Measurements from ENCODE around the gene GPS1.

Gene GPS1

GRCh38 chr17:82080789-82081464, 29.2 kb downstream of the GPS1 start:
- DNase-seq, result no peak

DNA sequence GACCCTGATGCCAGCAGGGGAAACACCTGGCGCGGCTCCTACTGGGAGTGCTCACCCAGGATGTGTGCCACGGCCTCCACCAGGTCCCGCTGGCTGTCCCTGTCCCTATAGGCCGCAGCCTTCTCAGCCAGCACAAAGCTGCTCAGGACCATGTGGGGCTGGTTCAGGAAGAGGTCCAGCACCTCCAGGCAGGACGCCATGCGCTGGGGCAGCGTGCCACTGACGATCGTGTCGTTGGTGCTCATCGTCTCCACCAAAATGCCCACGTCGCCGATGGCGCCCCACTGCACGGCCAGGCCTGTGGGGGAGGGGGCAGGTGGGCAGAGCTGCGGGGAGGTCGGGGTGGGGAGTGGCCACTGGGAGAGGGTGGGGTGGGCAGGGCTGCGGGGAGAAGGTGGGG, 29.8 kb downstream of the GPS1 start:
- no peak for DNase-seq

- no peak for DNase-seq
Measured at GRCh38 chr17:82081966-82082365, 30.3 kb downstream of the GPS1 start.

GRCh38 chr17:82082456-82082855, 30.8 kb downstream of the GPS1 start:
- DNase-seq, result no peak

DNA sequence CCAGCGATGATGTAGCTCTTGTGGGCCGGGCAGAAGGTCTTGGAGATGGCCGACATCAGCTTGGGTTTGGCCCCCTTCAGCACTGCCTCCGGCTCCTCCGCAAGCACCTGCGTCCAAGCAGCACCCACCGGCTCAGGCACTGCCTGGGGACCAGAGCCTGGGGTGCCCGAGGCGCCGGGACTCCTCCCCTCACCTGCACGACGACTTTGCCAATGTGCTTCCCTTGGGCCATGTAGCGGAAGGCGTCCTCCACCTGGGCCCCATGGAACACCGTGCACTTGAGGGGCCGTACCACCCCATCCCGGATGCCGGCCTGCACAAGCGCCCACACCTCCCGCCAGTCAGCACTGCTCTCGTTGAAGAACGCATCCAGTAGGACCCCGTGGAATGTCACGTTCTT, 31.3 kb downstream of the GPS1 start:
- DNase-seq, result no peak

DNA sequence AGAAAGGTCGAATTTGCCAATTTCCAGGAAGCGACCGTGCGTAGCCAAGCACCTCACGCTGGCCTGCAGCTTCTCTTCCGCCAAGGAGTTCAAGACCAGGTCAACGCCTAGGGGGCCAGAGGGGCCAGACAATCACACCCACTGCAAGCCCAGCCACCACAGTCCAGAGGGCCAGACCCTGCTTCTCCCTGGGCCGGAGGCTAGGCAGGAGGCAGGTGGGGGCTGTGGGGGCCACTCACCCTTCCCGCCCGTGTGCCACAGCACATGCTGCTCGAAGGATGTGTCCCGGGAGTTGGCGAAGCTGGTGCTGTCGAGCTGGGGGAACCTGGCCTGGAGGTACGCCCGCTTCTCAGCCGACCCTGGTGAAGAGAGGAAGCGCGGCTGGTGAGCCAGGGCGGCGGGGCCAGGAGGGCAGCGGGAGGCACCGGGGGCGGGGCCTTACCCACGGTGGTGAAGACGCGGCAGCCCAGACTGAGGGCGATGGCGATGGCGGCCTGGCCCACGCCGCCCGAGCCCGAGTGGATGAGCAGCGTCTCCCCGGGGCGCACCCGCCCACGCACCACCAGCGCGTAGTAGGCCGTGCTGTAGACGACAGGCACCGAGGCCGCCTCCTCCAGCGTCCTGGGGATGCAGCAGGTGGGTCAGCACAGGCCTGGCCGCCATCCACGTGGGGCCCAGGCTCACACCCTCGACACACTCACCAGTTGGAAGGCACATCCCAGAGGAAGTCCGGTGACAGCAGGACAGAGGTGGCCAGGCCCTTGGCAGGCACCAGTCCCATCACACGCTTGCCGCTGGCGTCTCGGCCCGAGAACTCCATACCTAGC, 32.0 kb downstream of the GPS1 start:
- DNase-seq, result no peak

- no peak for DNase-seq
Measured at GRCh38 chr17:82084373-82085030, 32.8 kb downstream of the GPS1 start.

GRCh38 chr17:82085031-82085861, 33.5 kb downstream of the GPS1 start:
- DNase-seq, result no peak

DNA sequence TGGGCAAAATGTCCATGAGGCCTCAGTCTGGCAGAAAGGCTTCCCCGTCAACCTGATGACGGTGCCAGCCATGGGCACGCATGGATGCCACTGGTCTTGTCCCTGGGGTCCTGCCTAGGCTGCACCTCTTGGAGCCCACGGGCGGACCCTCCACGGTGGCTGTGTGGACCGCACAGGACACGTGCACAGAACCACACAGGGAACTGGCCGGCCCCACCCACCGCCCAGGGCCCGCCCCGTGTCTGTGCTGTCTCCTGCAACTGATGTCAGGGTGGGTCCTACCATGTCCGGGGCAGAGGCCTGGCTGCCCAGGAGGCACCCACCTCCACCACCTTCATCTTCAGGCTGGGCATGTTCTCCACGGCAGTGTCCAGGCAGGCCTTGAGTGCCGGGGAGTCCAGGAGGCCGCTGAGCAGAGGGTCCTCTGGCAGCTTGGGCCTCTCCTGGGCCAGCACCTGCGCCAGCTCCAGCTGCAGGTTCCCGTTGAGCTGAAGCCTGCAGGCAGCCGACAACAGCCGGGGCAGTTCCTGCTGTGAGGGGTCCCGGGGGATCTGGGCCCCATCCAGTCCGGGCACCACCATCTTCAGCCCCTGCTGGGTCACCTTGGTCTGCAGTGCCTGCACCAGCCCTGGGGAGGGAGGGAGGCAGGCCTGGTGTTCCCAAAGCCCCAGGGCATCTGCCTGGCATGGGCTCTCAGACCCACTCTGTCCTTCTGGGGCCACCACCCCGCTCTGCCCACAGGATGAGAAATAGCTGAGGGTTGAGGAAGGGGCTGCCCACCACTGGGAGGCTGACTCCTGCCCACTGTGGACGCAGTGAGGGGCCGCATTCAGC, 34.5 kb downstream of the GPS1 start:
- no peak for DNase-seq

GRCh38 chr17:82086941-82087906, 35.5 kb downstream of the GPS1 start:
- DNase-seq, result no peak

DNA sequence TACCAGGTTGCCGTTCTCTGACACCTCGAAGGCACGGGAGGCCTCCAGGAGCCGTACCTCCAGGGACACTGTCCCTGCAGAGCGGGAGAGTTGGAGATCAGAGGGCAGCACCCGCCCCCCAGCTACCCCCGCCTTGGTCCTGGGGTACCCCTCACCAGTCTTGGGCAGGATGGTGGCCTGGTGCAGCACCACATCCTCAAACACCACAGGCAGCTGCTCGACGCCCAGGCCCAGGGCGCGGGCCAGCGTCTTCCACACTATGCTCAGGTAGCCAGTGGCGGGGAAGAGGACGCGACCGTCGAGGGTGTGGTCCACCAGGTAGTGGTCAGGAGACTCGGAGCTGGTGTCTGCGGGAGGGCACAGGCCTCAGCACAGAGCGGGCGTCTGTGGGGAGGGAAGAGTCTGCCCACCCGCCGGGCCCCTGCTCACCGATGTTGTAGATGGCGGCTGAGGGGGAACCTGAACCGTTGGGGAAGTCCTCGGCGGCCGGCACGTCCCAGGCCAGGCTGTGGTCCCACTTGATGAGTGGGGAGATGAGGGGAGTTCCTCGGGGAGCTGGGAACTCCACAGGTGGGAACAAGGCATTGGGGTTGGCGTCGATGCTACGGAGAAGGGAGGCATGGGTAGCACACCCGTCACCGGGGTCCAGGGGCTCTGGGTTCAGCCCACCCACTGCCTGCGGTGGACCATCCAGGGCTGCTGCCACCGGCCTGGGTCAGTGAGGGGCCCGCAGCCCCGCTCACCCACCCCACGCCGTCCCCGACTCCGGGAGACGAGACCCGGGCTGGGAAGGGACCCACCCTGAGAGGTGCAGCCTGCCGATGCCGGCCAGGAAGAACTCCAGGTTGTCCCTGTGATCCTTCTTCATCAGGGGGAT, 36.5 kb downstream of the GPS1 start:
- no peak for DNase-seq

- DNase-seq, result no peak
Measured at GRCh38 chr17:82088838-82089722, 37.4 kb downstream of the GPS1 start.

DNA sequence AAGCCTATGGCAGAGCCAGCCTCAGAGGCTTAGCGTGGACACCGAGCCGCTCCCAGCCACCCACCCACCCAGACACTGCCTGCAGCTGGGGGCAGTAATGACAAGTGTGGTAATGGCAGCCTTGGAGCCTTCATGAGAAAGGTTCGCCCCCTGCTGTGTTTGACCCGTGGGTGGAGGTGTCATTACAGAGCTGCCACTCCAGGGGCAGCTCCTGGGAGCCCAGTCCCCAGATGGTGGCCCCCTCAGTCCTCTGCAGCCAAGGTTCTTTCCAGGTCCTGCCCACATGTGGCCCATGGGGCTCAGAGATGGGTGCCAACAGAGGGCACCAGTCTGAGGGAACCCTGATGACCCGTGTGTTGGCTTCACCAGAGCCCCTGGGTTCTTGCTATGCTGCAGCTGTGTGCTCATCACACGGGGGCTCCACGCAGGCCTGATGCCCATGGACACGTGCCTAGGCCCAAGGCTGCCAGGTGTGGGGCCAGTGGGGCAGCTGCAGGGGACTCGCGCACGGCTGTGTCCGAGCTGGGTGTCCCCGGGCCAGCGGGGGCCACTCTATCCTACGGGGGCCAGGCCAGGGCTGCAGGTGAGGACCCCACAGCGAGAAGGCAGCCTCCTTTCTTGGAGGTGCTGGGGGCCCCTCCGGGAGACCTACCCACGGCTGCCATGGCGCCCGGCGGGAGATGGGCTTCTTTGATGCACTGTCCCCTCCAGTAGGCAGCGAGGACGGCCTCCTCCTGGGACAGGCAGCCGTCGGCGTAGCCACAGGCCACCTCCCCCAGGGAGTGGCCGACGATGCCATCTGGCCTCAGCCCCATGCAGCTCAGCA, 38.2 kb downstream of the GPS1 start:
- DNase-seq, result no peak

DNA sequence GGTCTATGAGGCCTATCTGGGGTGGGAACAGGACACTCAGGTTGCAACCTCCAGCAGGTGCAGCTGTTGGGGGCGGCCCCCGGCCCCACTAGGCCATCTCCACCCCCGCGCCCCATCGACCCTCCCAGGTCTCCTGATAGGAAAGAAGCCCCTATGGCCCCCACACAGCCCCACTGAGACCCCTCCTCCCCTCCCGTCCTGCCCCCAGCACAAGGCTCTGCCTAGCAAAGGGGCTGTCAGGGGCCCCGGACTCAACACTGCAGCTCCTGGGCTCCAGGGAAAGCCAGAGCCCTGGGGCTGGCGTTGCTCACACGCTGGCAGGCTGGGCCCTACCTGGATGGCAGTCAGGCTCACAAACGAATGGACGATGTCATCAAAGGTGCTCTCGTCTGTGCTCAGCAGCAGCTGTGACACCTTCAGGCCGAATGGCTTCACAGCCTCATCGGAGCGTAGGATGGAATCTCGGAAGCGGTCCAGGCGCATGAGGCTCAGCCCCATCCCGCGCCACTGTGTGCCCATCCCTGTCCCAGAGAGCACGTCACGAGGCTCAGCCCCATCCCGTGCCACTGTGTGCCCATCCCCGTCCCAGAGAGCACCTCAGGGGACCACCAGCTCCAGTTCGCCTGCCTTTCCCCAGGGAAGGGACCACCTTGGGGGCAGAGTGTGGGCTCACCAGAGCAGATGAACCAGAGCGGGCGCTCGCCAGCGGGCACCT, 39.0 kb downstream of the GPS1 start:
- no peak for DNase-seq

- DNase-seq, result no peak
Measured at GRCh38 chr17:82091264-82092066, 39.8 kb downstream of the GPS1 start.

- no peak for DNase-seq
Measured at GRCh38 chr17:82092094-82092586, 40.4 kb downstream of the GPS1 start.
